Midbrain (tissue), 1 donor: ENCODE data around the gene CNDP2.

ENCODE experiments used
- DNase-seq: peaks from one replicate; lab custom pipeline; 2025; lab: John Stamatoyannopoulos, UW

Gene CNDP2

GRCh38 chr18:74473976-74474640 lies 22.1 kb upstream of the CNDP2 start:
- no peak for DNase-seq

GRCh38 chr18:74476140-74476539 lies 20.0 kb upstream of the CNDP2 start:
- DNase-seq, result peak; percentile 79

- no peak for DNase-seq
Measured at GRCh38 chr18:74477771-74478170, 18.4 kb upstream of the CNDP2 start.

GRCh38 chr18:74478316-74478715 lies 17.8 kb upstream of the CNDP2 start:
- no peak for DNase-seq

GRCh38 chr18:74478880-74479279 lies 17.3 kb upstream of the CNDP2 start:
- no peak for DNase-seq

- DNase-seq, result no peak
Measured at GRCh38 chr18:74479486-74480148, 16.5 kb upstream of the CNDP2 start.

GRCh38 chr18:74480149-74480651 lies 16.0 kb upstream of the CNDP2 start:
- no peak for DNase-seq

GRCh38 chr18:74482697-74483096 lies 13.5 kb upstream of the CNDP2 start:
- no peak for DNase-seq

- DNase-seq, result no peak
Measured at GRCh38 chr18:74486119-74486849, 9.9 kb upstream of the CNDP2 start.

GRCh38 chr18:74488354-74488753 lies 7.8 kb upstream of the CNDP2 start:
- DNase-seq, result no peak

- no peak for DNase-seq
Measured at GRCh38 chr18:74488864-74489263, 7.3 kb upstream of the CNDP2 start.

GRCh38 chr18:74489676-74490075 lies 6.5 kb upstream of the CNDP2 start:
- no peak for DNase-seq

- DNase-seq, result no peak
Measured at GRCh38 chr18:74492259-74492658, 3.9 kb upstream of the CNDP2 start.

GRCh38 chr18:74493689-74494088 lies 2.5 kb upstream of the CNDP2 start:
- DNase-seq, result peak; percentile 63

GRCh38 chr18:74494514-74494913 lies 1.6 kb upstream of the CNDP2 start:
- DNase-seq, result no peak

- peak; percentile 64 for DNase-seq
Measured at GRCh38 chr18:74496508-74497323, 553 bp downstream of the CNDP2 start.

- DNase-seq, result no peak
Measured at GRCh38 chr18:74497324-74497676, 1.1 kb downstream of the CNDP2 start.

- DNase-seq, result no peak
Measured at GRCh38 chr18:74497778-74498177, 1.6 kb downstream of the CNDP2 start.

- peak; percentile 24 for DNase-seq
Measured at GRCh38 chr18:74498712-74499627, 2.8 kb downstream of the CNDP2 start.

- DNase-seq, result peak; percentile 62
Measured at GRCh38 chr18:74499633-74500032, 3.5 kb downstream of the CNDP2 start.

GRCh38 chr18:74500372-74500771 lies 4.2 kb downstream of the CNDP2 start:
- no peak for DNase-seq
